SK-N-SH (cell line): ENCODE measurements around the gene MYO1C. TPM values are rescaled to one million over a fixed set of nuclear protein-coding genes. Genes with fewer than 3 reads are reported as not detected.

Experiments used
- CTCF ChIA-PET: fragments of 300-600, 350-600 bp; formaldehyde crosslinking; extraction: SDS; loops from one replicate; lab custom pipeline; 2021; lab: Yijun Ruan, JAX
- POLR2A ChIA-PET: fragments of 350-600 bp; sonication (Branson Sonifier 250); formaldehyde crosslinking; extraction: SDS; loops from one replicate; lab custom pipeline; 2020; ENCODE audit warnings: antibody characterized with exemption, inconsistent platforms; lab: Yijun Ruan, JAX
- DNase-seq: peaks from one replicate; pipeline ENCODE4 v3.0.0; 2012
- H2AFZ ChIP-seq: fragments of 200-600 bp; sonication (generic); 2 replicates; pipeline ENCODE4 v1.8.1; 2016; ENCODE audit warnings: antibody characterized with exemption, mild to moderate bottlenecking, low read depth
- H3F3A ChIP-seq: fragments of 200-600 bp; sonication (generic); replicated peaks from 2 replicates; pipeline ENCODE3; 2016; ENCODE audit warnings: antibody characterized with exemption, mild to moderate bottlenecking; ENCODE audit not compliant: insufficient read depth
- H3K27ac ChIP-seq, 2 experiments: fragments of 200-500 bp in 1 of 2; fragments of 200-600 bp in 1 of 2; sonication (Bioruptor generic) in 1 of 2; sonication (generic), shearing (Covaris generic) in 1 of 2; 2 replicates each; pipeline versions ENCODE4 v1.5.1 to v1.6.1; 2014 to 2016; ENCODE audit warnings: low read depth in 2 of 2, inconsistent platforms in 1 of 2, low read length in 1 of 2, mild to moderate bottlenecking in 1 of 2, mixed read lengths in 1 of 2
- H3K27me3 ChIP-seq: fragments of 200-600 bp; sonication (generic), shearing (Covaris generic); 2 replicates; pipeline ENCODE4 v1.6.1; 2016; ENCODE audit warnings: mixed run types; ENCODE audit not compliant: insufficient read depth
- H3K36me3 ChIP-seq, 2 experiments: fragments of 200-500 bp in 1 of 2; fragments of 200-600 bp in 1 of 2; sonication (Bioruptor generic) in 1 of 2; sonication (generic) in 1 of 2; replicated peaks in 1 of 2; 2 replicates each; pipeline versions ENCODE3 to v1.5.1; 2014 to 2016; ENCODE audit warnings: low read length in 1 of 2, mild to moderate bottlenecking in 1 of 2; ENCODE audit not compliant: insufficient read depth in 2 of 2, control insufficient read depth in 1 of 2
- H3K4me1 ChIP-seq, 2 experiments: fragments of 200-500 bp in 1 of 2; fragments of 200-600 bp in 1 of 2; sonication (Bioruptor generic) in 1 of 2; sonication (generic), shearing (Covaris generic) in 1 of 2; 2 replicates each; pipeline versions ENCODE4 v1.5.1 to v1.6.1; 2014 to 2016; ENCODE audit warnings: low read depth in 1 of 2, low read length in 1 of 2, mixed run types in 1 of 2; ENCODE audit not compliant: insufficient read depth in 2 of 2, control insufficient read depth in 1 of 2
- H3K4me2 ChIP-seq: fragments of 200-600 bp; sonication (generic), shearing (Covaris generic); 2 replicates; pipeline ENCODE4 v1.6.1; 2017; ENCODE audit warnings: mixed run types
- H3K4me3 ChIP-seq, 2 experiments: fragments of 200-500 bp in 1 of 2; fragments of 200-600 bp in 1 of 2; sonication (Bioruptor generic) in 1 of 2; sonication (generic), shearing (Covaris generic) in 1 of 2; 2 replicates each; pipeline versions ENCODE4 v1.5.1 to v1.8.1; 2014 to 2016; ENCODE audit warnings: low read depth in 2 of 2, inconsistent platforms in 1 of 2, low read length in 1 of 2, mild to moderate bottlenecking in 1 of 2, mixed read lengths in 1 of 2, moderate library complexity in 1 of 2
- H3K79me2 ChIP-seq: fragments of 200-600 bp; sonication (generic); 2 replicates; pipeline ENCODE4 v1.8.1; 2017; ENCODE audit warnings: mild to moderate bottlenecking; ENCODE audit not compliant: insufficient read depth
- H3K9ac ChIP-seq: fragments of 200-600 bp; sonication (generic); 2 replicates; pipeline ENCODE4 v1.6.1; 2017; ENCODE audit warnings: mixed run types
- H3K9me2 ChIP-seq: fragments of 200-600 bp; sonication (generic); 2 replicates; pipeline ENCODE4 v1.6.1; 2017; ENCODE audit warnings: mixed run types
- H3K9me3 ChIP-seq: fragments of 200-600 bp; sonication (generic); 2 replicates; pipeline ENCODE4 v1.6.1; 2017; ENCODE audit warnings: mixed run types, mild to moderate bottlenecking, moderate library complexity
- H4K20me1 ChIP-seq: fragments of 200-600 bp; sonication (generic); 2 replicates; pipeline ENCODE4 v1.6.1; 2017; ENCODE audit warnings: mild to moderate bottlenecking, mixed run types; ENCODE audit not compliant: insufficient read depth
- CHD2 ChIP-seq: fragments of 150-350 bp; IDR thresholded peaks from 2 replicates; pipeline ENCODE4 v1.6.1; 2018; ENCODE audit warnings: low read length; ENCODE audit not compliant: partially characterized antibody
- ELF1 ChIP-seq: IDR thresholded peaks from 2 replicates; pipeline ENCODE4 v1.4.0; 2012
- FOXJ3 ChIP-seq: sonication (generic); formaldehyde crosslinking; IDR thresholded peaks from 2 replicates; pipeline ENCODE4 v1.5.1; 2020; ENCODE audit warnings: mild to moderate bottlenecking, missing genetic modification reagents
- FOXM1 ChIP-seq: IDR thresholded peaks from 2 replicates; pipeline ENCODE4 v1.4.0; 2012; ENCODE audit warnings: low read depth, mild to moderate bottlenecking
- GATA2 ChIP-seq: sonication (generic); formaldehyde crosslinking; IDR thresholded peaks from 2 replicates; pipeline ENCODE4 v1.5.0; 2020; ENCODE audit warnings: mild to moderate bottlenecking, missing genetic modification reagents
- JUND ChIP-seq: IDR thresholded peaks from 2 replicates; pipeline ENCODE4 v1.4.0; 2012
- MAX ChIP-seq: IDR thresholded peaks from 2 replicates; pipeline ENCODE4 v1.4.0; 2012; ENCODE audit warnings: low read depth
- MEF2A ChIP-seq: IDR thresholded peaks from 2 replicates; pipeline ENCODE4 v1.4.0; 2012; ENCODE audit warnings: low read depth, borderline replicate concordance
- MXI1 ChIP-seq: IDR thresholded peaks from 2 replicates; pipeline ENCODE4 v1.6.1; 2012; ENCODE audit warnings: mild to moderate bottlenecking, low read depth, low read length, improper control_type of control experiment
- POLR2AphosphoS5 ChIP-seq: IDR thresholded peaks from 2 replicates; pipeline ENCODE4 v1.6.1; 2012; ENCODE audit warnings: low read depth, low read length
- RAD21 ChIP-seq: IDR thresholded peaks from 2 replicates; pipeline ENCODE4 v1.6.1; 2012; ENCODE audit warnings: mild to moderate bottlenecking, low read length
- RCOR1 ChIP-seq: fragments of 150-350 bp; IDR thresholded peaks from 2 replicates; pipeline ENCODE4 v1.6.1; 2017; ENCODE audit warnings: antibody characterized with exemption, low read length
- RFX5 ChIP-seq: IDR thresholded peaks from 2 replicates; pipeline ENCODE4 v1.6.1; 2012; ENCODE audit warnings: mild to moderate bottlenecking, improper control_type of control experiment, low read length
- RXRA ChIP-seq: IDR thresholded peaks from 2 replicates; pipeline ENCODE4 v1.4.0; 2012; ENCODE audit warnings: low read depth, mild to moderate bottlenecking, borderline replicate concordance
- TAF1 ChIP-seq: IDR thresholded peaks from 2 replicates; pipeline ENCODE4 v1.6.1; 2012; ENCODE audit warnings: low read depth, mild to moderate bottlenecking, low read length, moderate library complexity, borderline replicate concordance
- TCF12 ChIP-seq: IDR thresholded peaks from 2 replicates; pipeline ENCODE4 v1.4.0; 2012
- TEAD4 ChIP-seq: IDR thresholded peaks from 2 replicates; pipeline ENCODE4 v1.4.0; 2012; ENCODE audit warnings: mild to moderate bottlenecking, borderline replicate concordance; ENCODE audit not compliant: insufficient read depth
- USF1 ChIP-seq: IDR thresholded peaks from 2 replicates; pipeline ENCODE4 v1.4.0; 2012; ENCODE audit warnings: low read depth, borderline replicate concordance
- USF2 ChIP-seq: fragments of 150-350 bp; IDR thresholded peaks from 2 replicates; pipeline ENCODE4 v1.6.1; 2017; ENCODE audit warnings: antibody characterized with exemption, low read length, low read depth, borderline replicate concordance
- YY1 ChIP-seq: IDR thresholded peaks from 2 replicates; pipeline ENCODE4 v1.4.0; 2012; ENCODE audit warnings: low read depth, mild to moderate bottlenecking
- WGBS: methylation state at CpG from one replicate; pipeline ENCODE4 v1.1.6; 2017; ENCODE audit warnings: low lambda C conversion rate; 5-methylcytosine and 5-hydroxymethylcytosine counted together
- polyA plus RNA-seq, 3 experiments: library from polyadenylated mRNA; depleted of rRNA; stranded (reverse); fragments of >200 nt; gene quantifications; 2 replicates each; pipeline ENCODE4 v1.2.3, GENCODE V29; 2012

MYO1C gene
- polyA plus RNA-seq, 1 of the 3 experiments (the other 2 are of a cell fraction) = 102 TPM

GRCh38 chr17:1541367-1541904 is 49.0 kb upstream of the MYO1C start:
- WGBS = 89% methylated on average over 4 of the region's 4 CpGs
- Histone ChIP-seq H3K36me3 (peaks cover 42 to 56% of the 10 kb centered on the region in 2 experiments), H3K4me3 (no peak overlapping the region), H3F3A (no peaks in the 10 kb centered on the region), H3K27me3 (no peaks in the 10 kb centered on the region), H3K27ac (no peak overlapping the region), H3K4me1 (no peaks in the 10 kb centered on the region), H4K20me1 (no peaks in the 10 kb centered on the region), H3K79me2 (0 out of 2 replicates have a peak, but pooled peaks cover 5% of the 10 kb centered on the region), H3K4me2 (no peak overlapping the region), H3K9me2 (no peaks in the 10 kb centered on the region), H2AFZ (no peak overlapping the region), H3K9ac (no peak overlapping the region), H3K9me3 (no peaks in the 10 kb centered on the region)
- DNase-seq = no peak
- ChIA-PET POLR2A (no interaction called here), CTCF (interaction anchor here (0.7 to 1.1 kb wide), 2 partner anchors 8 to 307 kb away, joined by 3 to 5 read pairs; no protein-coding TSS in a partner anchor)
- no peak for TF ChIP-seq FOXM1
- TF ChIP-seq RAD21 = no peak
- no peak for TF ChIP-seq ELF1
- TF ChIP-seq RXRA = no peak
- no peak for TF ChIP-seq MXI1
- TF ChIP-seq POLR2AphosphoS5 = no peak
- no peak for TF ChIP-seq MAX
- TF ChIP-seq GATA2 (CRISPR knock-in tag) = no peak
- TF ChIP-seq TEAD4 = no peak
- TF ChIP-seq TAF1 = no peak
- TF ChIP-seq YY1 = no peak
- TF ChIP-seq MEF2A = no peak
- TF ChIP-seq USF1 = no peak
- no peak for TF ChIP-seq JUND
- no peak for TF ChIP-seq USF2
- no peak for TF ChIP-seq TCF12
- TF ChIP-seq FOXJ3 = no peak
- no peak for TF ChIP-seq RFX5
- TF ChIP-seq CHD2 = no peak

GRCh38 chr17:1539811-1540210 is 47.3 kb upstream of the MYO1C start:
- Histone ChIP-seq H3F3A (no peaks in the 10 kb centered on the region), H3K9ac (no peak overlapping the region), H4K20me1 (no peaks in the 10 kb centered on the region), H2AFZ (no peak overlapping the region), H3K4me3 (no peak overlapping the region), H3K9me2 (no peaks in the 10 kb centered on the region), H3K36me3 (peaks cover 45 to 64% of the 10 kb centered on the region in 2 experiments), H3K4me1 (no peaks in the 10 kb centered on the region), H3K9me3 (no peaks in the 10 kb centered on the region), H3K79me2 (0 out of 2 replicates have a peak, but pooled peaks cover 5% of the 10 kb centered on the region), H3K27ac (no peak overlapping the region), H3K4me2 (no peak overlapping the region), H3K27me3 (no peaks in the 10 kb centered on the region)
- no peak for DNase-seq
- CTCF ChIA-PET = no interaction called here
- POLR2A ChIA-PET = no interaction called here
- no peak for TF ChIP-seq USF1
- no peak for TF ChIP-seq YY1
- no peak for TF ChIP-seq RCOR1
- no peak for TF ChIP-seq CHD2
- TF ChIP-seq POLR2AphosphoS5 = no peak
- TF ChIP-seq ELF1 = no peak
- TF ChIP-seq MXI1 = no peak
- WGBS = 90% methylated on average over 15 of the region's 15 CpGs
